HepG2 (cell line): ENCODE results near the gene CKS1B. TPM values are rescaled to one million over a fixed set of nuclear protein-coding genes. Genes with fewer than 3 reads are reported as not detected.
A peak's percentile ranks its signal among the peaks of the same experiment; 100 is the strongest.

Source experiments
- ATAC-seq: fragments of 200-7000 bp; cut with Tn5 transposase; 3 replicates; pipeline ENCODE4 v1.9.1; 2020; ENCODE audit warnings: mild to moderate bottlenecking, moderate library complexity
- BruUV-seq: library from RNA; stranded (reverse); fragments of 400-500 nt; replicated peaks from 2 replicates; lab custom pipeline; 2021; lab: Mats Ljungman, UMichigan
- CTCF ChIA-PET: fragments of 300-600 bp; formaldehyde crosslinking; extraction: SDS; loops from one replicate; lab custom pipeline; 2021; ENCODE audit warnings: low total read pairs, inconsistent platforms, low intra/inter-chr PET ratio; lab: Yijun Ruan, JAX
- POLR2A ChIA-PET: fragments of 350-600 bp; sonication (Branson Sonifier 250); formaldehyde crosslinking; loops from one replicate; lab custom pipeline; 2020; ENCODE audit warnings: antibody characterized with exemption, inconsistent platforms; lab: Yijun Ruan, JAX
- DNase-seq: peaks from one replicate; pipeline ENCODE4 v3.0.0-alpha.2; 2015; ENCODE audit warnings: low spot score
- FAIRE-seq: peaks from 3 replicates; lab custom pipeline; 2011; peaks lifted over from hg19 to GRCh38; lab: Jason Lieb, UNC
- H2AFZ ChIP-seq: one replicate; pipeline ENCODE4 v1.6.1; 2011; ENCODE audit warnings: low read length, inconsistent platforms
- H3K27ac ChIP-seq: fragments of 300-600 bp; 3 replicates; pipeline ENCODE4 v1.8.0; 2011; ENCODE audit warnings: mixed run types, mild to moderate bottlenecking, mixed read lengths, low read length, inconsistent platforms; ENCODE audit not compliant: insufficient read depth; ENCODE audit errors: extremely low read length
- H3K27me3 ChIP-seq, 2 experiments: fragments of 200-600 bp in 1 of 2; 2 replicates in 1 of 2; 3 replicates in 1 of 2; pipeline versions ENCODE4 v1.6.0 to v1.8.0; 2011; ENCODE audit warnings: low read length in 2 of 2, mild to moderate bottlenecking in 2 of 2, moderate library complexity in 2 of 2, inconsistent platforms in 1 of 2; ENCODE audit not compliant: insufficient read depth in 2 of 2, control insufficient read depth in 1 of 2
- H3K36me3 ChIP-seq, 2 experiments: fragments of 200-600 bp in 1 of 2; replicated peaks in 1 of 2; 2 replicates in 1 of 2; 3 replicates in 1 of 2; pipeline versions ENCODE4 v1.5.1 to v1.8.0; 2011; ENCODE audit warnings: low read length in 2 of 2, inconsistent platforms in 1 of 2; ENCODE audit not compliant: insufficient read depth in 2 of 2, control insufficient read depth in 1 of 2
- H3K4me1 ChIP-seq: 2 replicates; pipeline ENCODE4 v1.5.1; 2012; ENCODE audit warnings: low read length, inconsistent platforms; ENCODE audit not compliant: insufficient read depth
- H3K4me2 ChIP-seq: 2 replicates; pipeline ENCODE4 v1.6.0; 2011; ENCODE audit warnings: low read depth, low read length, inconsistent platforms
- H3K4me3 ChIP-seq, 3 experiments: fragments of 200-600 bp in 1 of 3; sonication (generic), shearing (Covaris generic) in 1 of 3; replicated peaks in 1 of 3; 2 replicates each; pipeline ENCODE4 v1.5.1; 2011 to 2016; ENCODE audit warnings: low read length in 3 of 3, inconsistent platforms in 2 of 3, low read depth in 2 of 3, mild to moderate bottlenecking in 2 of 3, control low read depth in 1 of 3, mixed read lengths in 1 of 3; ENCODE audit not compliant: insufficient read depth in 1 of 3
- H3K79me2 ChIP-seq: one replicate; pipeline ENCODE4 v1.6.1; 2011; ENCODE audit warnings: low read length, inconsistent platforms; ENCODE audit not compliant: insufficient read depth
- H3K9ac ChIP-seq: 2 replicates; pipeline ENCODE4 v1.6.0; 2011; ENCODE audit warnings: mild to moderate bottlenecking, low read depth, low read length, inconsistent platforms; ENCODE audit not compliant: insufficient read depth
- H3K9me3 ChIP-seq: 2 replicates; pipeline ENCODE4 v1.5.1; 2012; ENCODE audit warnings: mild to moderate bottlenecking, low read length
- H4K20me1 ChIP-seq: 2 replicates; pipeline ENCODE4 v1.6.0; 2011; ENCODE audit warnings: inconsistent platforms, mild to moderate bottlenecking, low read length, moderate library complexity; ENCODE audit not compliant: insufficient read depth
- RORA ChIP-seq: sonication (generic); formaldehyde crosslinking; IDR thresholded peaks from 2 replicates; pipeline ENCODE4 v1.5.0; 2020; ENCODE audit warnings: mild to moderate bottlenecking, missing genetic modification reagents, moderate library complexity
- WGBS: methylation state at CpG from one replicate; pipeline ENCODE4 v1.1.6; 2017; ENCODE audit warnings: low lambda C conversion rate; 5-methylcytosine and 5-hydroxymethylcytosine counted together
- in situ Hi-C: cut with HindIII; loops from 2 replicates; pipeline ENCODE4 v1.10.0; 2017; ENCODE audit warnings: low pct_unique_long_range_greater_than_20kb; ENCODE audit not compliant: extremely low pct_ligation_motif_present
- intact Hi-C: fragments of 100-400 bp; cut with micrococcal nuclease; formaldehyde crosslinking; loops from one replicate; pipeline ENCODE4 v1.10.0; 2022; ENCODE audit not compliant: unreplicated experiment
- polyA plus RNA-seq, 8 experiments: library from polyadenylated mRNA; depleted of rRNA in 3 of 8; stranded (reverse) in 7 of 8; unstranded in 1 of 8; fragments of >200 nt; fragmentation: Illumina TruSeq in 4 of 8; extraction: Trizol in 4 of 8; gene quantifications; 2 replicates each; pipeline versions ENCODE4 v1.2.1 to v1.2.3, GENCODE V29; 2011 to 2016; ENCODE audit warnings: low read depth in 4 of 8, missing spikeins in 1 of 8, mixed read lengths in 1 of 8; ENCODE audit not compliant: insufficient read depth in 1 of 8
- total RNA-seq, 5 experiments: library from RNA; depleted of rRNA; stranded (reverse); fragments of >200 nt; fragmentation: Illumina TruSeq; extraction: Trizol; gene quantifications; 2 replicates each; pipeline ENCODE4 v1.2.3, GENCODE V29; 2016; ENCODE audit warnings: low read depth in 1 of 5
- TF ChIP-seq, protein P1 (sequence below): sonication (generic); formaldehyde crosslinking; IDR thresholded peaks from 2 replicates; pipeline ENCODE4 v1.4.0; 2020; ENCODE audit warnings: missing genetic modification reagents
- TF ChIP-seq, protein P2 (sequence below): sonication (generic); formaldehyde crosslinking; IDR thresholded peaks from 2 replicates; pipeline ENCODE4 v1.8.0; 2022; ENCODE audit warnings: missing genetic modification reagents, mild to moderate bottlenecking, moderate library complexity, borderline replicate concordance

CKS1B gene
- total and polyA plus RNA-seq, 2 of the 13 experiments (the other 11 are each of a cell fraction or from before 2014, with no cell fraction given), result 217 to 222 TPM

DNA sequence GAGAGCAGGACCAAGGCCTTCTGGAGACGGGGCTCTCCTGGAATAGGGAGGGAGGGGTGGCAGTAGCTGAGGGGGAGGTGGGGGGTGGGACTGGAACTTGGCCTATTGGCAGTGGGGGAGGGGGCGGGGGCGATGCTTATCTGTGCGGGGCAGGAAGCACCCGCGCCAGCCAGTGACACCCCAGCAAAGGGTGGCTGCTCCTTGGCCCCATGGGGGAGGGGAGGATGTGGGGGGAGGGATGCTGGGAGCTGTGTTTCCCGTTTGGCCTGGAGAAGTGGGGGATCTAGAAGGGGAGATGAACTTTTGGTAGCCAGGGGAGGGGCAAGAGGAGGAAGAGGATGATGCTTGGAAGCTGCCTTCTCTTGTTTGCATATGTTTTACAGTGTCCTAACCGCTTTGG, 39.2 kb downstream of the CKS1B start:
- no peak for ATAC-seq
- TF ChIP-seq, protein P1, sequence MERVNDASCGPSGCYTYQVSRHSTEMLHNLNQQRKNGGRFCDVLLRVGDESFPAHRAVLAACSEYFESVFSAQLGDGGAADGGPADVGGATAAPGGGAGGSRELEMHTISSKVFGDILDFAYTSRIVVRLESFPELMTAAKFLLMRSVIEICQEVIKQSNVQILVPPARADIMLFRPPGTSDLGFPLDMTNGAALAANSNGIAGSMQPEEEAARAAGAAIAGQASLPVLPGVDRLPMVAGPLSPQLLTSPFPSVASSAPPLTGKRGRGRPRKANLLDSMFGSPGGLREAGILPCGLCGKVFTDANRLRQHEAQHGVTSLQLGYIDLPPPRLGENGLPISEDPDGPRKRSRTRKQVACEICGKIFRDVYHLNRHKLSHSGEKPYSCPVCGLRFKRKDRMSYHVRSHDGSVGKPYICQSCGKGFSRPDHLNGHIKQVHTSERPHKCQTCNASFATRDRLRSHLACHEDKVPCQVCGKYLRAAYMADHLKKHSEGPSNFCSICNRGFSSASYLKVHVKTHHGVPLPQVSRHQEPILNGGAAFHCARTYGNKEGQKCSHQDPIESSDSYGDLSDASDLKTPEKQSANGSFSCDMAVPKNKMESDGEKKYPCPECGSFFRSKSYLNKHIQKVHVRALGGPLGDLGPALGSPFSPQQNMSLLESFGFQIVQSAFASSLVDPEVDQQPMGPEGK, result peak; percentile 68
- TF ChIP-seq, protein P2, sequence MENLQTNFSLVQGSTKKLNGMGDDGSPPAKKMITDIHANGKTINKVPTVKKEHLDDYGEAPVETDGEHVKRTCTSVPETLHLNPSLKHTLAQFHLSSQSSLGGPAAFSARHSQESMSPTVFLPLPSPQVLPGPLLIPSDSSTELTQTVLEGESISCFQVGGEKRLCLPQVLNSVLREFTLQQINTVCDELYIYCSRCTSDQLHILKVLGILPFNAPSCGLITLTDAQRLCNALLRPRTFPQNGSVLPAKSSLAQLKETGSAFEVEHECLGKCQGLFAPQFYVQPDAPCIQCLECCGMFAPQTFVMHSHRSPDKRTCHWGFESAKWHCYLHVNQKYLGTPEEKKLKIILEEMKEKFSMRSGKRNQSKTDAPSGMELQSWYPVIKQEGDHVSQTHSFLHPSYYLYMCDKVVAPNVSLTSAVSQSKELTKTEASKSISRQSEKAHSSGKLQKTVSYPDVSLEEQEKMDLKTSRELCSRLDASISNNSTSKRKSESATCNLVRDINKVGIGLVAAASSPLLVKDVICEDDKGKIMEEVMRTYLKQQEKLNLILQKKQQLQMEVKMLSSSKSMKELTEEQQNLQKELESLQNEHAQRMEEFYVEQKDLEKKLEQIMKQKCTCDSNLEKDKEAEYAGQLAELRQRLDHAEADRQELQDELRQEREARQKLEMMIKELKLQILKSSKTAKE (CRISPR knock-in tag), result peak; percentile 42; the same call in 1 of the 2 replicates
- no peak for TF ChIP-seq RORA (CRISPR knock-in tag)
- TF ChIP-seq, all 625 proteins: peak for 2
- H3K4me2 ChIP-seq, result no peak overlapping the region
- H3K9me3 ChIP-seq, result no peaks in the 10 kb centered on the region
- in situ Hi-C loops (no loop called here), intact Hi-C loops (no loop called here)
- ChIA-PET CTCF (no interaction called here), POLR2A (interaction anchor here (2.1 to 8.2 kb wide), 2 partner anchors 11 to 40 kb away, joined by 9 to 90 read pairs; partner anchors contain the start of gene ZBTB7B)
- WGBS, result 43% methylated on average over 7 of the region's 8 CpGs
- no peak overlapping the region for H3K9ac ChIP-seq
- DNase-seq, result no peak
- H3K27ac ChIP-seq, result peak overlapping the region; percentile 40
- H3K79me2 ChIP-seq, result peaks cover 7% of the 10 kb centered on the region
- H2AFZ ChIP-seq, result no peak overlapping the region
- H4K20me1 ChIP-seq, result peaks cover 8% of the 10 kb centered on the region; the same call in 1 of the 2 replicates
- peaks cover 67% of the 10 kb centered on the region for H3K4me1 ChIP-seq
- no TSS peak for BruUV-seq
- no peak for FAIRE-seq
- H3K4me3 ChIP-seq, result no peak overlapping the region
- peaks cover 9 to 33% of the 10 kb centered on the region in 2 experiments; a peak in 4 of 5 replicates for H3K36me3 ChIP-seq
- H3K27me3 ChIP-seq, result no peaks in the 10 kb centered on the region
